NT2/D1 (cell line): Measurements from ENCODE around the gene CYP27B1.

Experiments used
- DNase-seq: peaks from one replicate; pipeline ENCODE4 v3.0.0-alpha.2; 2011; ENCODE audit warnings: low read depth, low spot score
- H3K27me3 ChIP-seq: 2 replicates; pipeline ENCODE4 v1.6.0; 2011; ENCODE audit warnings: mild to moderate bottlenecking; ENCODE audit not compliant: insufficient read length, insufficient read depth
- H3K36me3 ChIP-seq: 2 replicates; pipeline ENCODE4 v1.6.1; 2011; ENCODE audit warnings: mild to moderate bottlenecking, low read length, mixed read lengths; ENCODE audit not compliant: insufficient read depth, insufficient read length
- H3K4me1 ChIP-seq: 2 replicates; pipeline ENCODE4 v1.5.1; 2011; ENCODE audit not compliant: insufficient read depth, insufficient read length
- H3K4me3 ChIP-seq: 2 replicates; pipeline ENCODE4 v1.5.1; 2011; ENCODE audit warnings: low read depth; ENCODE audit not compliant: insufficient read length
- H3K9ac ChIP-seq: 2 replicates; pipeline ENCODE4 v1.6.0; 2011; ENCODE audit warnings: low read depth; ENCODE audit not compliant: insufficient read length
- H3K9me3 ChIP-seq: 2 replicates; pipeline ENCODE4 v1.5.1; 2011; ENCODE audit warnings: mild to moderate bottlenecking, low read length; ENCODE audit not compliant: insufficient read depth
- SUZ12 ChIP-seq: IDR thresholded peaks from 2 replicates; pipeline ENCODE4 v1.6.1; 2011; ENCODE audit not compliant: insufficient read length, insufficient read depth; ENCODE audit errors: extremely low read depth
- YY1 ChIP-seq: IDR thresholded peaks from 2 replicates; pipeline ENCODE4 v1.6.1; 2011; ENCODE audit not compliant: insufficient read length, insufficient read depth
- ZNF274 ChIP-seq: IDR thresholded peaks from 2 replicates; pipeline ENCODE4 v1.6.1; 2011; ENCODE audit warnings: mild to moderate bottlenecking, low read depth, low read length

The CYP27B1 gene

GRCh38 chr12:57764662-57765002 is 2.2 kb downstream of the CYP27B1 start:
- no peak for DNase-seq
- peaks cover 15% of the 10 kb centered on the region for H3K4me1 ChIP-seq
- H3K27me3 ChIP-seq: peaks cover 42% of the 10 kb centered on the region
- H3K9ac ChIP-seq: peak overlapping the region; percentile 57
- H3K9me3 ChIP-seq: no peaks in the 10 kb centered on the region; the same call in 1 of the 2 replicates
- H3K4me3 ChIP-seq: peak overlapping the region; percentile 16
- H3K36me3 ChIP-seq: peaks cover 31% of the 10 kb centered on the region
- no peak for TF ChIP-seq ZNF274
- TF ChIP-seq SUZ12: no peak
- TF ChIP-seq YY1: no peak

- no peak for TF ChIP-seq YY1
- no peak for TF ChIP-seq SUZ12
- no peak for TF ChIP-seq ZNF274
- Histone ChIP-seq H3K9me3 (no peaks in the 10 kb centered on the region; the same call in 1 of the 2 replicates), H3K36me3 (peaks cover 25% of the 10 kb centered on the region), H3K9ac (no peak overlapping the region), H3K27me3 (peaks cover 43% of the 10 kb centered on the region), H3K4me3 (no peak overlapping the region), H3K4me1 (peaks cover 15% of the 10 kb centered on the region)
- no peak for DNase-seq
Measured at GRCh38 chr12:57763881-57764661, 2.8 kb downstream of the CYP27B1 start.

- Histone ChIP-seq H3K9me3 (no peaks in the 10 kb centered on the region; the same call in 1 of the 2 replicates), H3K4me1 (peaks cover 15% of the 10 kb centered on the region), H3K4me3 (no peak overlapping the region), H3K9ac (no peak overlapping the region), H3K27me3 (peaks cover 59% of the 10 kb centered on the region), H3K36me3 (peaks cover 9% of the 10 kb centered on the region)
- no peak for DNase-seq
- TF ChIP-seq SUZ12: no peak
- TF ChIP-seq ZNF274: no peak
- TF ChIP-seq YY1: no peak
Measured at GRCh38 chr12:57762463-57762862, 4.4 kb downstream of the CYP27B1 start.

- Histone ChIP-seq H3K27me3 (peaks cover 64% of the 10 kb centered on the region), H3K9me3 (no peaks in the 10 kb centered on the region; the same call in 1 of the 2 replicates), H3K4me3 (no peak overlapping the region), H3K36me3 (peaks cover 7% of the 10 kb centered on the region), H3K9ac (no peak overlapping the region), H3K4me1 (peaks cover 12% of the 10 kb centered on the region)
- TF ChIP-seq SUZ12 (no peak), ZNF274 (no peak)
- no peak for DNase-seq
Measured at GRCh38 chr12:57761391-57761998, 5.4 kb downstream of the CYP27B1 start.

GRCh38 chr12:57760347-57760982 is 6.4 kb downstream of the CYP27B1 start:
- Histone ChIP-seq H3K9me3 (no peaks in the 10 kb centered on the region; the same call in 1 of the 2 replicates), H3K36me3 (peaks cover 7% of the 10 kb centered on the region), H3K9ac (no peak overlapping the region), H3K4me1 (peaks cover 5% of the 10 kb centered on the region), H3K4me3 (no peak overlapping the region), H3K27me3 (peaks cover 64% of the 10 kb centered on the region)
- TF ChIP-seq SUZ12: no peak
- no peak for DNase-seq

GRCh38 chr12:57759360-57759980 is 7.4 kb downstream of the CYP27B1 start:
- Histone ChIP-seq H3K36me3 (peaks cover 7% of the 10 kb centered on the region), H3K9me3 (no peaks in the 10 kb centered on the region; the same call in 1 of the 2 replicates), H3K27me3 (peaks cover 58% of the 10 kb centered on the region), H3K4me1 (peaks cover 2% of the 10 kb centered on the region), H3K9ac (no peak overlapping the region), H3K4me3 (no peak overlapping the region)
- no peak for DNase-seq
- TF ChIP-seq ZNF274 (no peak), SUZ12 (no peak), YY1 (no peak)

GRCh38 chr12:57758552-57759359 is 8.1 kb downstream of the CYP27B1 start:
- no peak for DNase-seq
- no peak for TF ChIP-seq YY1
- no peak for TF ChIP-seq ZNF274
- no peak for TF ChIP-seq SUZ12
- no peaks in the 10 kb centered on the region for H3K9me3 ChIP-seq
- H3K4me1 ChIP-seq: peaks cover 2% of the 10 kb centered on the region
- no peak overlapping the region for H3K4me3 ChIP-seq
- peaks cover 7% of the 10 kb centered on the region for H3K36me3 ChIP-seq
- H3K27me3 ChIP-seq: peaks cover 58% of the 10 kb centered on the region
- no peak overlapping the region for H3K9ac ChIP-seq
